IMR-90 (cell line): Measurements from ENCODE around the gene PCDH1. TPM values are rescaled to one million over a fixed set of nuclear protein-coding genes. Genes with fewer than 3 reads are reported as not detected.
A peak's percentile ranks its signal among the peaks of the same experiment; 100 is the strongest.

Experiments used
- ATAC-seq: fragments of 200-7000 bp; cut with Tn5 transposase; 2 replicates; pipeline ENCODE4 v1.9.1; 2020; ENCODE audit warnings: low read depth, mild to moderate bottlenecking, moderate library complexity
- BruUV-seq: library from RNA; stranded (reverse); fragments of 400-500 nt; replicated peaks from 2 replicates; lab custom pipeline; 2021; lab: Mats Ljungman, UMichigan
- CTCF ChIA-PET: fragments of 300-600 bp; formaldehyde crosslinking; extraction: SDS; loops from one replicate; lab custom pipeline; 2021; ENCODE audit warnings: antibody characterized with exemption; lab: Yijun Ruan, JAX
- POLR2A ChIA-PET: fragments of 300-600 bp; sonication (Branson Sonifier 250); formaldehyde crosslinking; loops from one replicate; lab custom pipeline; 2022; ENCODE audit warnings: antibody characterized with exemption; ENCODE audit not compliant: unreplicated experiment; lab: Charles Lee
- DNase-seq: peaks from one replicate; pipeline ENCODE4 v3.0.0; 2013
- H2AFZ ChIP-seq: replicated peaks from 2 replicates; pipeline ENCODE3; 2013; ENCODE audit warnings: low read length, mild to moderate bottlenecking; ENCODE audit not compliant: poor library complexity
- H2AK5ac ChIP-seq: 2 replicates; pipeline ENCODE4 v1.6.1; 2013; ENCODE audit warnings: low read depth, low read length, inconsistent platforms
- H2AK9ac ChIP-seq: replicated peaks from 2 replicates; pipeline ENCODE3; 2013; ENCODE audit warnings: mild to moderate bottlenecking, low read depth, low read length, moderate library complexity; ENCODE audit not compliant: poor library complexity
- H2BK120ac ChIP-seq: 2 replicates; pipeline ENCODE4 v1.6.1; 2013; ENCODE audit warnings: low read depth, low read length, inconsistent platforms
- H2BK15ac ChIP-seq: 3 replicates; pipeline ENCODE4 v1.6.1; 2013; ENCODE audit warnings: low read depth, low read length, inconsistent platforms
- H2BK20ac ChIP-seq: 2 replicates; pipeline ENCODE4 v1.6.1; 2013; ENCODE audit warnings: low read depth, mild to moderate bottlenecking, inconsistent platforms, low read length, moderate library complexity
- H2BK5ac ChIP-seq: 2 replicates; pipeline ENCODE4 v1.6.1; 2013; ENCODE audit warnings: mild to moderate bottlenecking, low read depth, low read length, inconsistent platforms; ENCODE audit not compliant: poor library complexity, severe bottlenecking
- H3K14ac ChIP-seq: replicated peaks from 2 replicates; pipeline ENCODE4 v1.6.1; 2013; ENCODE audit warnings: low read depth, low read length, inconsistent platforms
- H3K18ac ChIP-seq: 2 replicates; pipeline ENCODE4 v1.6.1; 2013; ENCODE audit warnings: low read depth, low read length, control low read depth
- H3K23ac ChIP-seq: 2 replicates; pipeline ENCODE4 v1.6.1; 2013; ENCODE audit warnings: low read depth, low read length, inconsistent platforms
- H3K27ac ChIP-seq: 2 replicates; pipeline ENCODE4 v1.5.1; 2013; ENCODE audit warnings: mild to moderate bottlenecking, control low read depth, low read length; ENCODE audit not compliant: insufficient read depth
- H3K27me3 ChIP-seq: 2 replicates; pipeline ENCODE4 v1.6.1; 2013; ENCODE audit warnings: low read length; ENCODE audit not compliant: control insufficient read depth, insufficient read depth
- H3K36me3 ChIP-seq: 2 replicates; pipeline ENCODE4 v1.6.1; 2013; ENCODE audit warnings: low read length, mixed read lengths; ENCODE audit not compliant: control insufficient read depth, insufficient read depth
- H3K4ac ChIP-seq: 2 replicates; pipeline ENCODE4 v1.6.1; 2013; ENCODE audit warnings: low read depth, low read length, inconsistent platforms
- H3K4me1 ChIP-seq: 2 replicates; pipeline ENCODE4 v1.6.1; 2013; ENCODE audit warnings: low read length, mixed read lengths; ENCODE audit not compliant: control insufficient read depth, insufficient read depth
- H3K4me2 ChIP-seq: 2 replicates; pipeline ENCODE4 v1.6.1; 2013; ENCODE audit warnings: low read depth, mild to moderate bottlenecking, control low read depth, low read length, moderate library complexity
- H3K4me3 ChIP-seq: 2 replicates; pipeline ENCODE4 v1.5.1; 2013; ENCODE audit warnings: low read depth, mild to moderate bottlenecking, control low read depth, low read length, moderate library complexity; ENCODE audit not compliant: insufficient read depth
- H3K56ac ChIP-seq: 2 replicates; pipeline ENCODE4 v1.6.1; 2013; ENCODE audit warnings: low read length, inconsistent platforms; ENCODE audit not compliant: insufficient read depth; ENCODE audit errors: extremely low read depth
- H3K79me1 ChIP-seq, 2 experiments: 2 replicates each; pipeline ENCODE4 v1.6.1; 2013; ENCODE audit warnings: low read length in 2 of 2, inconsistent platforms in 1 of 2, low read depth in 1 of 2
- H3K9ac ChIP-seq: 2 replicates; pipeline ENCODE4 v1.6.1; 2013; ENCODE audit warnings: low read depth, low read length, control low read depth
- H3K9me1 ChIP-seq: 2 replicates; pipeline ENCODE4 v1.6.1; 2013; ENCODE audit warnings: low read length, inconsistent platforms; ENCODE audit not compliant: insufficient read depth
- H3K9me3 ChIP-seq: 2 replicates; pipeline ENCODE4 v1.6.1; 2013; ENCODE audit warnings: low read length; ENCODE audit not compliant: control insufficient read depth, insufficient read depth
- H4K20me1 ChIP-seq: 2 replicates; pipeline ENCODE4 v1.6.1; 2013; ENCODE audit warnings: low read length, inconsistent platforms; ENCODE audit not compliant: insufficient read depth
- H4K5ac ChIP-seq: 2 replicates; pipeline ENCODE4 v1.6.1; 2013; ENCODE audit warnings: mild to moderate bottlenecking, low read depth, low read length, control low read depth
- H4K8ac ChIP-seq, 2 experiments: 2 replicates each; pipeline ENCODE4 v1.6.1; 2013; ENCODE audit warnings: low read depth in 2 of 2, low read length in 2 of 2, control low read depth in 1 of 2, inconsistent platforms in 1 of 2
- H4K91ac ChIP-seq: 2 replicates; pipeline ENCODE4 v1.6.1; 2013; ENCODE audit warnings: low read depth, low read length, inconsistent platforms; ENCODE audit not compliant: insufficient read depth
- CEBPB ChIP-seq: IDR thresholded peaks from 2 replicates; pipeline ENCODE4 v1.6.1; 2012; ENCODE audit warnings: low read depth, low read length, improper control_type of control experiment
- FOS ChIP-seq: fragments of 150-350 bp; IDR thresholded peaks from 2 replicates; pipeline ENCODE4 v1.6.1; 2016; ENCODE audit warnings: low read depth, low read length
- MAFK ChIP-seq: IDR thresholded peaks from 2 replicates; pipeline ENCODE4 v1.6.1; 2012; ENCODE audit warnings: low read depth, low read length, improper control_type of control experiment
- MAZ ChIP-seq: IDR thresholded peaks from 2 replicates; pipeline ENCODE4 v1.6.1; 2012; ENCODE audit warnings: low read depth, mild to moderate bottlenecking, low read length, improper control_type of control experiment, moderate library complexity, borderline replicate concordance
- MXI1 ChIP-seq: IDR thresholded peaks from 2 replicates; pipeline ENCODE4 v1.6.1; 2012; ENCODE audit warnings: low read depth, mild to moderate bottlenecking, low read length, moderate library complexity, borderline replicate concordance
- NFE2L2 ChIP-seq: fragments of 150-350 bp; IDR thresholded peaks from 2 replicates; pipeline ENCODE4 v1.6.1; 2016; ENCODE audit warnings: low read depth, mild to moderate bottlenecking, low read length
- POLR2A ChIP-seq: IDR thresholded peaks from 2 replicates; pipeline ENCODE4 v1.6.1; 2012; ENCODE audit warnings: mild to moderate bottlenecking, low read depth, low read length
- RAD21 ChIP-seq: IDR thresholded peaks from 2 replicates; pipeline ENCODE4 v1.6.1; 2012; ENCODE audit warnings: low read length, improper control_type of control experiment
- RCOR1 ChIP-seq: IDR thresholded peaks from 2 replicates; pipeline ENCODE4 v1.6.1; 2012; ENCODE audit warnings: mild to moderate bottlenecking, low read length, improper control_type of control experiment; ENCODE audit not compliant: insufficient replicate concordance
- RFX5 ChIP-seq: IDR thresholded peaks from 2 replicates; pipeline ENCODE4 v1.8.0; 2012; ENCODE audit warnings: low read depth, mild to moderate bottlenecking, low read length, moderate library complexity
- SMC3 ChIP-seq: fragments of 150-350 bp; IDR thresholded peaks from 2 replicates; pipeline ENCODE4 v1.6.1; 2016; ENCODE audit warnings: low read depth, mild to moderate bottlenecking, antibody characterized with exemption, low read length, moderate library complexity
- WGBS, 2 experiments: methylation state at CpG; one replicate each; pipeline versions ENCODE4 v1.1.5 to v1.1.7; 2013; ENCODE audit warnings: missing lambda C conversion rate in 2 of 2; ENCODE audit not compliant: insufficient read length in 1 of 2; ENCODE audit errors: extremely low coverage in 2 of 2; 5-methylcytosine and 5-hydroxymethylcytosine counted together
- dilution Hi-C: fragments of 300-500 bp; cut with HindIII; formaldehyde crosslinking; loops from one replicate; pipeline ENCODE4 v1.14.3; 2018; ENCODE audit warnings: low sequenced_read_pairs; ENCODE audit not compliant: unreplicated experiment
- in situ Hi-C: fragments of 300-500 bp; cut with MboI; formaldehyde crosslinking; loops from 3 replicates; pipeline ENCODE4 v1.14.3; 2019; ENCODE audit warnings: low sequenced_read_pairs, inconsistent platforms, mixed read lengths
- intact Hi-C: fragments of 100-400 bp; cut with micrococcal nuclease; formaldehyde crosslinking; loops from 2 replicates; pipeline ENCODE4 v1.10.0; 2022
- polyA plus RNA-seq, 3 experiments: library from polyadenylated mRNA; depleted of rRNA; stranded (reverse); fragments of >200 nt; gene quantifications; 2 replicates each; pipeline ENCODE4 v1.2.3, GENCODE V29; 2012; ENCODE audit warnings: low replicate concordance in 1 of 3
- total RNA-seq: library from RNA; depleted of rRNA; stranded (reverse); fragments of >200 nt; gene quantifications from 2 replicates; pipeline ENCODE4 v1.2.3, GENCODE V29; 2012
- TF ChIP-seq, protein P1 (sequence below): conservative IDR thresholded peaks from 2 replicates; pipeline ENCODE4 v1.5.1; 2012; ENCODE audit warnings: mild to moderate bottlenecking, low read depth, low read length, improper control_type of control experiment

Gene PCDH1
- total and polyA plus RNA-seq, 2 of the 4 experiments (the other 2 are of a cell fraction), result 0.74 to 0.90 TPM

DNA sequence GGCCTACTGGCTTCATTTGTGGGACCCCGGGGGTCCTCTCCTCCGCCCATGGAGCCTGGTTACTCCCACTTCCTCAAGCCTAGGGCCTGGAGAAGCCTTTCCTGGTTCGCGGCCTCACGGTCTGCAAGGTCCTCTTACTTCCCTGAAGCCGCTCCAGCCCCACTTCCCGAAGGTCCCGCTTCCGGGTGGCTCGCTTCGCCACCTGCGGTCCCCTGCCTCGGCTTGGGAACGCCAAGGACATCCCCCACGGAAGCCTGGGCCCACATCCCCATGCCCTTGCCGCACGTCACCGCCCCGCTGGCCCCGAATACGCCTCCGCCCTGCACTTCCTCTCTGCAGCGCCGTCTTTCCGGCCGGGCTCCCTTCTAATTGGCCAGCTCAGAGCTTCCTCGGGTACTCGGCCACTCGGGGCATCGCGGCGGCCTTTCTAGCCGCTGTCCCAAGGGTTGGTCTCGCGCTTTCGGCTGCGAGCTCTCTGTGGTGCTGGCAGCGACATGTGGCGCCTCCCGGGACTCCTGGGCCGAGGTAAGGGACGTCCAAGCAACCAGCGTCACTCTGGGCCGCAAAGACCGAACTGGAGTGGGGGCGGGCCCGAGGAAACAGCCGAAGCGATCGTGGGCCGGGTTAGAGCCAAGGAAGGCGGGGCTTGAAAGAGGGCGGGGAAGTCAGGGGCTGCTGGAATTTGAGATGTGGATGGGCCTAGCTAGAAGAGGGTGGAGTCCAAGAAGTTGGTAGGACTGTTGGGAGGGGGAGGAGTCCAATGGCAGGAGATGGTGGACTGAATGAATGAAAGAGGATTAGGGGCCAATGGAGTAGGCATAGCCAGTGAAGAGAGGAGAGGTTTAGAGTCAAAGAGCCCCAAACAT lies 45.5 kb upstream of the PCDH1 start, which contains the start of gene DELE1:
Gene DELE1 (plus strand): TSS at position 424 of the 866 bp plus-strand sequence. CDS start 71 bp downstream, at position 495.
- Histone ChIP-seq H4K91ac (peak within 1 kb of the TSS; percentile 77), H2BK15ac (no peak within 1 kb of the TSS; the same call in 2 of the 3 replicates), H4K20me1 (no peaks in the 10 kb centered on the region), H2AK5ac (peak within 1 kb of the TSS; percentile 83), H3K4ac (peak within 1 kb of the TSS; percentile 86), H2AFZ (peak within 1 kb of the TSS; percentile 99), H2AK9ac (peak within 1 kb of the TSS; percentile 96), H3K4me3 (peak within 1 kb of the TSS; percentile 80), H3K27ac (peak within 1 kb of the TSS; percentile 99), H4K5ac (peak within 1 kb of the TSS; percentile 95), H3K4me2 (peak within 1 kb of the TSS; percentile 99), H3K79me1 (peaks cover 29 to 30% of the 10 kb centered on the region in 2 experiments), H2BK120ac (peak within 1 kb of the TSS; percentile 74), H3K56ac (peak within 1 kb of the TSS; percentile 65), H2BK20ac (no peak within 1 kb of the TSS), H3K18ac (peak within 1 kb of the TSS; percentile 93), H3K14ac (peak within 1 kb of the TSS; percentile 93), H3K9me3 (no peaks in the 10 kb centered on the region), H2BK5ac (peak within 1 kb of the TSS; percentile 96), H3K23ac (peak within 1 kb of the TSS; percentile 40; the same call in 1 of the 2 replicates), H4K8ac (peak within 1 kb of the TSS; percentile 98 to 99), H3K36me3 (peaks cover 19% of the 10 kb centered on the region), H3K27me3 (no peaks in the 10 kb centered on the region), H3K4me1 (peaks cover 5% of the 10 kb centered on the region), H3K9ac (peak within 1 kb of the TSS; percentile 98), H3K9me1 (peaks cover 3% of the 10 kb centered on the region; the same call in 1 of the 2 replicates)
- ChIA-PET CTCF (interaction anchor here (1.0 to 2.6 kb wide), 2 partner anchors 34 to 37 kb away, joined by 3 to 7 read pairs; partner anchors contain the start of gene PCDH12), POLR2A (interaction anchor here (0.5 to 0.6 kb wide), 2 partner anchors 14 to 1577 kb away, joined by 3 to 4 read pairs; partner anchors contain the start of gene HBEGF)
- ATAC-seq, result peak; percentile 98
- 1% methylated on average over 29 of the region's 53 CpGs; no CpG with 5 or more reads in 1 of the 2 experiments for WGBS, 2 experiments
- DNase-seq, result peak; percentile 91
- TF ChIP-seq, protein P1, sequence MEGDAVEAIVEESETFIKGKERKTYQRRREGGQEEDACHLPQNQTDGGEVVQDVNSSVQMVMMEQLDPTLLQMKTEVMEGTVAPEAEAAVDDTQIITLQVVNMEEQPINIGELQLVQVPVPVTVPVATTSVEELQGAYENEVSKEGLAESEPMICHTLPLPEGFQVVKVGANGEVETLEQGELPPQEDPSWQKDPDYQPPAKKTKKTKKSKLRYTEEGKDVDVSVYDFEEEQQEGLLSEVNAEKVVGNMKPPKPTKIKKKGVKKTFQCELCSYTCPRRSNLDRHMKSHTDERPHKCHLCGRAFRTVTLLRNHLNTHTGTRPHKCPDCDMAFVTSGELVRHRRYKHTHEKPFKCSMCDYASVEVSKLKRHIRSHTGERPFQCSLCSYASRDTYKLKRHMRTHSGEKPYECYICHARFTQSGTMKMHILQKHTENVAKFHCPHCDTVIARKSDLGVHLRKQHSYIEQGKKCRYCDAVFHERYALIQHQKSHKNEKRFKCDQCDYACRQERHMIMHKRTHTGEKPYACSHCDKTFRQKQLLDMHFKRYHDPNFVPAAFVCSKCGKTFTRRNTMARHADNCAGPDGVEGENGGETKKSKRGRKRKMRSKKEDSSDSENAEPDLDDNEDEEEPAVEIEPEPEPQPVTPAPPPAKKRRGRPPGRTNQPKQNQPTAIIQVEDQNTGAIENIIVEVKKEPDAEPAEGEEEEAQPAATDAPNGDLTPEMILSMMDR, result 0 out of 2 replicates have a peak, but pooled peaks have one; percentile 0
- TF ChIP-seq MXI1 (0 out of 2 replicates have a peak, but pooled peaks have one; percentile 23), MAFK (no peak), MAZ (peak; percentile 52; the same call in 1 of the 2 replicates), RAD21 (no peak), CEBPB (no peak), RCOR1 (no peak), POLR2A (peak; percentile 92), SMC3 (no peak), NFE2L2 (no peak), RFX5 (no peak), FOS (no peak)
- in situ Hi-C loops (no loop called here), dilution Hi-C loops (no loop called here), intact Hi-C loops (no loop called here)
- BruUV-seq, result no TSS peak
